Astrocyte (in vitro differentiated cells and primary cell): ENCODE data around the gene SLC6A12. TPM values are rescaled to one million over a fixed set of nuclear protein-coding genes. Genes with fewer than 3 reads are reported as not detected.

Source experiments
- DNase-seq: peaks from one replicate; pipeline ENCODE4 v3.0.0-alpha.2; 2010; ENCODE audit warnings: low read depth
- FAIRE-seq: peaks from 2 replicates; lab custom pipeline; 2011; peaks lifted over from hg19 to GRCh38; lab: Jason Lieb, UNC
- H2AFZ ChIP-seq: 2 replicates; pipeline ENCODE4 v1.6.0; 2012; ENCODE audit warnings: low read depth, low read length, inconsistent platforms
- H3K27ac ChIP-seq: 2 replicates; pipeline ENCODE4 v1.5.1; 2011; ENCODE audit warnings: low read depth, low read length, inconsistent platforms
- H3K27me3 ChIP-seq: 2 replicates; pipeline ENCODE4 v1.6.0; 2011; ENCODE audit warnings: low read length, inconsistent platforms; ENCODE audit not compliant: insufficient read depth
- H3K36me3 ChIP-seq: 2 replicates; pipeline ENCODE4 v1.5.1; 2011; ENCODE audit warnings: low read length, inconsistent platforms; ENCODE audit not compliant: insufficient read depth
- H3K4me1 ChIP-seq: 2 replicates; pipeline ENCODE4 v1.5.1; 2011; ENCODE audit warnings: low read length, inconsistent platforms; ENCODE audit not compliant: insufficient read depth
- H3K4me2 ChIP-seq: 2 replicates; pipeline ENCODE4 v1.6.0; 2012; ENCODE audit warnings: low read length, inconsistent platforms
- H3K4me3 ChIP-seq: 2 replicates; pipeline ENCODE4 v1.5.1; 2011; ENCODE audit warnings: low read depth, mild to moderate bottlenecking, low read length, inconsistent platforms; ENCODE audit not compliant: insufficient read depth
- H3K79me2 ChIP-seq: 2 replicates; pipeline ENCODE4 v1.6.0; 2012; ENCODE audit warnings: mild to moderate bottlenecking, low read length, inconsistent platforms; ENCODE audit not compliant: insufficient read depth
- H3K9ac ChIP-seq: 2 replicates; pipeline ENCODE4 v1.6.0; 2012; ENCODE audit warnings: mild to moderate bottlenecking, low read length, inconsistent platforms
- H3K9me3 ChIP-seq: 2 replicates; pipeline ENCODE4 v1.5.1; 2012; ENCODE audit warnings: low read depth, mild to moderate bottlenecking, low read length, inconsistent platforms; ENCODE audit not compliant: insufficient read depth
- H4K20me1 ChIP-seq: 2 replicates; pipeline ENCODE4 v1.6.0; 2012; ENCODE audit warnings: low read length, inconsistent platforms; ENCODE audit not compliant: insufficient read depth
- H3K27ac Mint-ChIP-seq: one replicate; pipeline ENCODE4 v1.8.0; 2021; ENCODE audit warnings: mild to moderate bottlenecking, mixed read lengths; ENCODE audit not compliant: unreplicated experiment
- H3K27me3 Mint-ChIP-seq: one replicate; pipeline ENCODE4 v1.8.0; 2021; ENCODE audit warnings: low read depth, mixed read lengths; ENCODE audit not compliant: unreplicated experiment
- H3K36me3 Mint-ChIP-seq: one replicate; pipeline ENCODE4 v1.8.0; 2021; ENCODE audit warnings: low read depth, mixed read lengths; ENCODE audit not compliant: unreplicated experiment
- H3K4me1 Mint-ChIP-seq: one replicate; pipeline ENCODE4 v1.8.0; 2021; ENCODE audit warnings: low read depth, mixed read lengths; ENCODE audit not compliant: unreplicated experiment
- H3K4me3 Mint-ChIP-seq: one replicate; pipeline ENCODE4 v1.8.0; 2021; ENCODE audit warnings: mild to moderate bottlenecking, moderate library complexity, mixed read lengths; ENCODE audit not compliant: unreplicated experiment
- H3K9me3 Mint-ChIP-seq: one replicate; pipeline ENCODE4 v1.8.0; 2021; ENCODE audit warnings: mild to moderate bottlenecking, mixed read lengths; ENCODE audit not compliant: unreplicated experiment
- EZH2 ChIP-seq: IDR thresholded peaks from 2 replicates; pipeline ENCODE4 v1.6.1; 2012; ENCODE audit warnings: mild to moderate bottlenecking, low read length, inconsistent platforms; ENCODE audit not compliant: insufficient read depth
- total RNA-seq: library from RNA; stranded (reverse); gene quantifications from 2 replicates; pipeline ENCODE4 v1.2.1, GENCODE V29; 2021
- TF ChIP-seq, protein P1 (sequence below): IDR thresholded peaks from 2 replicates; pipeline ENCODE4 v1.5.1; 2011; ENCODE audit warnings: low read depth, mild to moderate bottlenecking, inconsistent platforms, low read length, moderate library complexity; ENCODE audit not compliant: insufficient read depth

SLC6A12 gene
- total RNA-seq, 1 donor from 2014 or later: 3.0 TPM

DNA sequence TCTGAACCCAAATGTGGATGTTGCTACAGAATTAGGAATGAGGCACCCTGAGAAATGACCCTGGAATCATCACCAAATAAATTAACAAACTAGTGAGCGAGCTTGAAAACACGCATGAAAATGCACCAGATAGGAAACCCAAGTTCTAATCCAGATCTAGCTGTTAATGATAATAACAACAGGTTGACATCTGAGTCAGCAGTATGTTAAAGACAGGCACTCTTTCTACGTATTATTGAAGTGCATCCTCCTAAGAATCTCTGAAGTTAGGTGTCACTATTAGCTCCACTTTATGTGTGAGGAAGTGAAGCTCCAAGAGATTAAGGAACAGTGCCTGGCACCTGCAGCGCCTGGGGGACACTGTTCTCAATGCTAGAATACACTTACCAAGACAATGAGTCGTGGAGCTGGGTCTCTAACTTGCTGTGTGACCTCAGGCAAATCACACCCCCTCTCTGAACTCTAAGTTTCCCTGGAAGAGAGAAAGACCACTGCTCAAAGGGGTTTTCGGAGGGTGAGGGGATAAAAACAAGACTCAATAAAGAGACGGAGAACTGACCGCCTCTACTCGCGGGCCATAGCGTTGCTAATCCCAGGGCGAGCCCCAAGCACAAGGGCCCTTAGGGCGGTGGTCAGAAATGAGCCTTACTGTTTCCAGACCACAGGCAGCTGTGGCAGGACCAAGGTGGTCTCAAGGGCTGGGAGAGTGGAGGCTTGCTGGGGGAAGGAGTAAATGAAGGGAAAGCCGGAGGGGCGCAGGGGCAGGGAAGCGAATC lies 2.1 kb downstream of the SLC6A12 start:
- Mint-ChIP-seq H3K27ac (no peak overlapping the region), H3K36me3 (peaks cover 12% of the 10 kb centered on the region), H3K4me1 (peaks cover 12% of the 10 kb centered on the region), H3K9me3 (no peaks in the 10 kb centered on the region), H3K4me3 (no peak overlapping the region), H3K27me3 (peaks cover 39% of the 10 kb centered on the region)
- Histone ChIP-seq H3K9me3 (no peaks in the 10 kb centered on the region), H3K27me3 (peaks cover 25% of the 10 kb centered on the region), H3K4me1 (no peaks in the 10 kb centered on the region), H2AFZ (no peak overlapping the region), H4K20me1 (no peaks in the 10 kb centered on the region), H3K4me2 (no peak overlapping the region), H3K27ac (no peak overlapping the region), H3K79me2 (no peaks in the 10 kb centered on the region), H3K36me3 (no peaks in the 10 kb centered on the region), H3K9ac (no peak overlapping the region), H3K4me3 (no peak overlapping the region)
- FAIRE-seq: no peak
- TF ChIP-seq EZH2: no peak
- TF ChIP-seq, protein P1, sequence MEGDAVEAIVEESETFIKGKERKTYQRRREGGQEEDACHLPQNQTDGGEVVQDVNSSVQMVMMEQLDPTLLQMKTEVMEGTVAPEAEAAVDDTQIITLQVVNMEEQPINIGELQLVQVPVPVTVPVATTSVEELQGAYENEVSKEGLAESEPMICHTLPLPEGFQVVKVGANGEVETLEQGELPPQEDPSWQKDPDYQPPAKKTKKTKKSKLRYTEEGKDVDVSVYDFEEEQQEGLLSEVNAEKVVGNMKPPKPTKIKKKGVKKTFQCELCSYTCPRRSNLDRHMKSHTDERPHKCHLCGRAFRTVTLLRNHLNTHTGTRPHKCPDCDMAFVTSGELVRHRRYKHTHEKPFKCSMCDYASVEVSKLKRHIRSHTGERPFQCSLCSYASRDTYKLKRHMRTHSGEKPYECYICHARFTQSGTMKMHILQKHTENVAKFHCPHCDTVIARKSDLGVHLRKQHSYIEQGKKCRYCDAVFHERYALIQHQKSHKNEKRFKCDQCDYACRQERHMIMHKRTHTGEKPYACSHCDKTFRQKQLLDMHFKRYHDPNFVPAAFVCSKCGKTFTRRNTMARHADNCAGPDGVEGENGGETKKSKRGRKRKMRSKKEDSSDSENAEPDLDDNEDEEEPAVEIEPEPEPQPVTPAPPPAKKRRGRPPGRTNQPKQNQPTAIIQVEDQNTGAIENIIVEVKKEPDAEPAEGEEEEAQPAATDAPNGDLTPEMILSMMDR: no peak
- DNase-seq: no peak

DNA sequence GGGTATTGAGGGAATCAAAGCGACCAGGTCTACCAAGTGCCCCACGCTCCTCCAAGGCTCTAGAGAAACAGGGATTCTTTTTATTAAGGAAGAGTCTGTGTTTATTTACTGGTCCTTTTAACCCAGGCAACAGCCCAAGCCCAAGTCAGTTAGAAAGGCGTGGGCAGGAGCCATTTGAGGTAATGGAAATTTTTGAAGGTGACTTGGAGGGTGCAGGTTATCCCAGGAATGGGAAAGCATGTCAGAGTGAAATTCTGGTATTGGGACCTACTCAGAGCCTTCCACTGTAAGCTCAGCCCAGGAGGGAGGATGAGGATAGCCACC lies 2.9 kb downstream of the SLC6A12 start:
- no peak overlapping the region for H2AFZ ChIP-seq
- Mint-ChIP-seq H3K27me3 (peaks cover 37% of the 10 kb centered on the region), H3K9me3 (no peaks in the 10 kb centered on the region), H3K27ac (no peak overlapping the region), H3K4me3 (no peak overlapping the region), H3K36me3 (peaks cover 10% of the 10 kb centered on the region), H3K4me1 (peaks cover 12% of the 10 kb centered on the region)
- H3K4me1 ChIP-seq: no peaks in the 10 kb centered on the region
- H4K20me1 ChIP-seq: no peaks in the 10 kb centered on the region
- DNase-seq: no peak
- no peak for TF ChIP-seq EZH2
- TF ChIP-seq, protein P1: no peak
- H3K27ac ChIP-seq: no peak overlapping the region
- no peaks in the 10 kb centered on the region for H3K36me3 ChIP-seq
- H3K4me2 ChIP-seq: no peak overlapping the region
- no peaks in the 10 kb centered on the region for H3K79me2 ChIP-seq
- FAIRE-seq: no peak
- H3K9ac ChIP-seq: no peak overlapping the region
- peaks cover 28% of the 10 kb centered on the region for H3K27me3 ChIP-seq
- no peak overlapping the region for H3K4me3 ChIP-seq
- peaks cover 3% of the 10 kb centered on the region for H3K9me3 ChIP-seq
